HG03575 (cell line): ENCODE data around the gene SBF2.
"Not testable (repeated sequence)": the region's sequence is repeated elsewhere in the genome, so short reads cannot be mapped to it uniquely, and the experiment has no call there.

Source experiments
- ATAC-seq: cut with Tn5 transposase; IDR thresholded peaks from one replicate; pipeline ENCODE4 v1.9.1; 2021; ENCODE audit not compliant: unreplicated experiment, insufficient number of reproducible peaks, low FRiP score; ENCODE audit errors: extremely low read depth

The SBF2 gene

DNA sequence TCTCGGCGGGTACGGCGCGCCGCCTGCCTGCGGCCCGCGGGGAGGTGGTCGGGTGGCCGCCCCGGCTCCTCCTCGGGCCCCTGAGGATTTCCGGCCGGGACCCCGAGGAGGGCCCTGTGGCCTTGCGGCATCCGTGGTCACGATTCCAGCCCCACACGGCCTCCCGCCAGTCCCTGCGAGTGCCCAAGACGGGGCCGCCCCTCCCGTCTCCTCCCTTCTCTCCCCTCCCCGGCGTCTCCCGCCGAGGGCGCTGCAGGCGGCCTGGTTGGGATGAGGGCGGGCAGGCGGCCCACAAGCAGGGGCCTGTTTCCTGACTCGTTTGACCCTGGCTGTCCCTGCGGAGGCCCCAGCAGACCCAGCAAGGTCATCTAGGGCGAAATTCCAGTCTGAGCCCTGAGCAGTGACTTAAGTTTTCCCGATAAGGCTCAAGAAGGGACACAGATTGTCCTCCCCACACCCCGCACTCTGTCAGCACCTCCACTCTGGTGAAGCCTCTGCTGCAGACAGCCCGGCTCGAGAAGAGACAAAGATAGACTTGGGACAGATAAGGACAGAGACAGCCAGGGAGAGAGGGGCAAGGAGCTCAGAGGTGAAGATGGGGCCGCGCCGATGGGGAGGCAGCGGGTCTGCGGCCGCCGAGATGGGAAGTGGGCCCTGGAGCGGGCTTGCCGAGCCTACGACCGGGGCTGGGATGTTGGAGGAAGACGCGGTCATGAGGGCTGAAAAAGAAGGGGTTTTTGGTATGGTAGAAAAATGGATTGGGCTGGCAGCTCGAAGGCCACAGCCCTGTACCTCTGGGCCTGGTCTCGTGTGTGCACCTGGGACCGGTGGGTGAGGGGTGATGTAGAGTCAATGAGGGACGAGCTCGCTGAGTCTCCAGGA, 535.1 kb downstream of the SBF2 start:
- peak; percentile 7 for ATAC-seq

DNA sequence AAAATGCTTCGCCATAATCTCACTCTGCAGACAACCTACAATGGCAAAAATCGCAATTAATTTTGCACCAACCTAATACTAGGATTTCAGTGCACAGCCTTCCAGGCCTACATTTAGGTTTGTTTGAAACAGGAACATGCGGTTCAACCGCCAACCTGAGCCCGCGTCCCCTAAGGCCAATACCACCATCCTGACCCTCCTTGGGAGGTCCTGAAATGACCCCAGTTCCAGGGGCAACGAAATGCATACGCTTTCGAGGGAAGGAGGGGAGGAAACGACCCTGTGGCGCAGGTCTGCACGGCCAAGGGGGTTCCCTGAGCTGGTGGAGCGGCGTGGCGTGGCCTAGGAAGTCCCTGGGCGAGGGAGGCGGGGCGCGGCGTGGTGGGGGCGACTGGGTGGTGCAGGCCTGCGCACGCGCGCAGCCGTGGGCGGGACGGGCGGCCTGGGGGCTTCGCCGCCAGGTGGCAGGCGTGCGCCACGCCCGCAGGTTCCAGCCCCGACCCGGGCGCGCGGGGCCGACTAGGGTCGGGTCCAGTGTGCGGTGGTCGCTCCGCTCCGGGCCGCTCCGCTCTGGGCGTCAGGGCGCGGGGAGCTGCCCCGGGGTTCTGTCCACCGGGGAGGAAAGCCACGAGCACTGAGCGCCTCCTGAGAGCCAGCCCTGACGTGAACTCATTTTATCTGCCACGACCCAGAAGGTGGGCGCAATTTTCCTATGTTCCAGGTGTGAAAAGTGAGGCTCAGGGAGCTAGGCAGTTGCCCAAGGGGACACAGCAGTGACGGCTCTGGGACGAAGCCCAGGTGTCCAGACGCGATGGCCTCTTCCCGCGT, 536.0 kb downstream of the SBF2 start:
- no peak for ATAC-seq

DNA sequence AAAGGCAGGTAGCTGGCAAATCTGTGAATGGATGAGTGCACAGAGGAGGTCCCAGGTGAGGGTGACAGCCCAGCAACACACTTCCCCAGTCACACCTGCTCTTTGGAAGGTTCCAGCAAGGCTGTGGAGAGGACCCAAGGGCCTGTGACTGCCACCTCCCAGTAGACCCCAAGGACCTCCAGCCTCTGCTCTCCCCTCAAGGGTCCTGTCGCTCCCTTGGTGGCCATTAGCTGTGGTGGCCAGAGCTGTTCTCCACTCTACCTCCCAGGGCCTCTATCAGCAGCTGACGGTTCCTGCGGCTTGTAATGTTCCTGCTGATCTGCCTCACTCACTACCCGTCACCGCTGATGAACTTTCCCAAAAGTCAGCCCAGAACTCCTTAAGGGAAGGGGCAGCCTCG, 537.1 kb downstream of the SBF2 start:
- no peak for ATAC-seq

DNA sequence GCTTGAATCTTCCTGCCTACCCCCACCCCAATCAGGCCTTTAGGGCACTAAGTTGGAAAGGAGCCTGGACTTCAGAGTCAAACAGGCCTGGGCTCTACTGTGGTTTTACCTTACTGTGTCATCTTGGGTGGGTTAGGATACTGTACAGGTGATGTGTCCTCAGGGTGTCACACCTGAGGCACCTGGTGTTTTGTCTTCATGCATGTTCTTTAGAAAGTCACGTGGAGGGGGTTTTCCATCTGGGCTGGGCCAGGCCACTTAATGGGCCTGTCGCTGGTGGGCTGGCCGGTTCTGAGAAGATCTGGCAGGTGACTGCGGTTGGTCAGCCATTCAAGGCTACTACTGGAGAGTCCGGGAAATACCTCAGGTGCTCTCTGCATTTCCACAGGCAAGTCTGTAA, 537.6 kb downstream of the SBF2 start:
- ATAC-seq, result no peak

DNA sequence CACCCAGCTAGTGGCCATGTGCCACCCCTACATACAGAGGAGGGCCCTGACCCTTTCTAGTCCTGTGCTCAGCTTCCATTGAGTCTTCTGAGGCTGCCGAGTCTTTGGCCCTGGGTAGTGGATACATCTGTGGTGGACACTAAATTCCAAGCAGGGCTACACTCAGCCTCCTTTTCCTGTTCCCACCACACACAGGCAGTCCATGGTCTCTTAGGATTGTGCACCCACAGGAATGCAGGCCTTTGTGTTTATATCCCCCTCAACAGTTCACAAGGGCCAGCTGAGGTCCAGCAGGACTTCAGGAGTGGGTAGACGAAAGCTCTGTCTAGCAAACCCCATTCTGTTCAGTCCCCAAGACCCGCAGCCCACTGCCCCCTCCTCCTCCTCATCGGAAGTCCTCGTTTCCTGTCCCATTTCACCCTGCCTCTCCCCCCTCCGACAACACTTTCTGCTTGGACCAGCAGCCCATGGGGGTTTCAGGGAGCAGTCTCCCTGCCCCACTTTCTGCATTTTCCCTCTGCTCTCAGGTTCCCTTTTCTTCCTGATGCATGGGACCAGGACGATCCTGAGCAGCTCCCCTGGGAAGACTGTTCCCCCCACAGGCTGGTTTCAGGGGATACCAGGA, 538.3 kb downstream of the SBF2 start:
- no peak for ATAC-seq

DNA sequence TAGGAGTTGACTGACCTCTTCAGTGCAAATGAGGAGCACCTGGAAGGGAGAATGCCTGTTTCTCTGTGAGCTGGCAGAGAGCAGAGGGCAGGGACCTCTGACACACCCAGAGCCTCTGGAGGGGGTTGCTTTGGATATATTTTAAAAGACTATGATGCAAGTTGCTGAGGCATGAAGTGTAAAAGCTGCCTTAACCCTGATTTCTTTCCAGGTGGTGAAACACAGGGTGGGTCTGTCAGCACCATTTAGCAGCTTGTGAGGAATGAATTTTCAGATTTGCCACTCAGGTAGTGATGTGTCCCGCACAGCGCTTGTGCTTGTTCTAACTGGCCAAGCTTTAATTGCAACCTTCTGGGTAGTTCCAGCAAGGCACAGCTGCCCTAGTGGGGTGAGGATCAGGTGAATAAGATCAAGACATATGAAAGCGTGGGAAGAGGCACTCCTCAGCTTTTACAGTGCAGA, 540.0 kb downstream of the SBF2 start:
- ATAC-seq, result no peak

DNA sequence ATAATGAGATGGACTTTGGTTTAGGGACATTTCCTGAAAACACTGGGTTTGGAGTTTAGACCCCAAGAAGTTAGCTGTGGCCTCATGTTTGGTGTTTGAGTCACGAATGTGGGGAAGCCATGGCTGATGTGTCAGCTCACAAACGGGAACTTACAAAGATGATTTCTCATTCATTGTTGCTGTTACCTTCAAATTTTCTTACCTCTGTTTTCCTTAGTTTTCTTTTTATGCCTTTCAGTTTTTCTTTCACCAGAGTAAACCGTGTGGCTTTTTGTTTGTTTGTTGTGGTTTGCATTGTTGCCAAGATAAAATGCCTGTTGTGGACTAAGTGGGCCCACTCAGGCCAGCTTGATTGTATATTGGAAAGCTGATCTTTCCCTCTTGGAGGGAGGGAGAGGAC, 541.0 kb downstream of the SBF2 start:
- no peak for ATAC-seq

DNA sequence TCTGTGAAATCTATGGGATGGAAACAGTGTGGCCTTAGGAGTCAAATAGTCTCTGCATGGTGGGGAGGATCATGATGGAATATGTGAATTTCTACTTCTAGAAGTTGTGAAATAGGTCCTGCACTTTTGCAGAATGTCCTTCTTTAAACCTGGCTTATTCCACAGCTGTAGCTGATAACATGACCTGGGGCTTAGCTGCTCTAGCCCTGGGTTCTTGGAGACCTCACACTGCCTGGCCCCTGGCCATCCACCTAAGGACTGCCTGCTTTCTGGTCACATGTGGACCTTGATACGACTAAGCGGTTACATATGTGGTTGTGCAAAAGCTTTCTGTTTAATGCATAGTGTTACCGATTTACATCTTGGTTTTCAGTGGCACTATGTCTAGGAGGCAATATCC, 541.9 kb downstream of the SBF2 start:
- no peak for ATAC-seq

DNA sequence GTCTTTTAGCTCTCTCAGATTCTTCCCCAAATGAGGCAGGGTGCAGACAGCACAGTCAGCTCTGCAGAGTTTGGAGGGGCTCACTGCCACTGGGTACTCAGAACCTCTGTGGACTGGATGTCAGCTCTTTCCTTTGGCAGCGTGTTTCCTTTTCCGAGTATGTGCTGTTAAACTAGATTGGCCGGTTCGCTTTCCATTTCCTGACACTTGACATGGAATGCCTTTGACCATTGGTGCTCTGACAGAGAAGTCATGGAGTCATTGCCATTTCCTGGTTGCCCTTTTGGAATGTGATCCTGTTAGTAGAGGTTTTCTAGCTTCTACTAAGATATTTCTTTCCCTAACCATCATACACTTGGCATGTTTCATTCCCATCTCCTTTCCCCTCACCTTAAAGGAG, 543.5 kb downstream of the SBF2 start:
- ATAC-seq, result no peak

DNA sequence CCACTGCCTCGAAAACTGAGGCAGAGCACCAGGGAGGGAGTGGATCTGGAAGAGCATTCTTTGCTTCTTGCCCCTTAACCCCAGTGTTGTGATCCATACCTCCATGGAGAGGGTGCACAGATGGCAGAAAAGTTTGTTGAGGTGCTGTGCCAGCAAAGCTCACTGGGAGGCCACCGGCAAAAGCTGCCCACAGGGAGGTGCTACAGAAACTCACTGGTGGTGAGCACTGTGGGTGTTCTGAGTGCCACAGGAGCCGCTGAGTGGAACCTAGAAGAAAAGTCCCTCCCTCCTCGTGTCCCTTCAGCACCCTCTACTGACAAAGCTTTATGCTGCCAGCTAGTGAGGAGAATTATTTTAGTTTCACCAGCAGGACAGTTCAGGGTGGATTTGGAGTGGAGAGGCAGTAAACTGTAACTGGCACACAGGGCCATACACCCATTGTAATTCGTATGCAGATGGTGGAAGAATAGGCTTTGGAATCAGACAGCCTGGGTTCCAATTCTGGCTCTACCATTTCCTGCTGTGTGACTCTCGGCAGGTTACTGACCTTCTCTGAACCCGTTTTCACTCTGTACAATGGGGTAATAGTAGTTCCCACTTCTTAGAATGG, 545.6 kb downstream of the SBF2 start:
- ATAC-seq, result no peak

DNA sequence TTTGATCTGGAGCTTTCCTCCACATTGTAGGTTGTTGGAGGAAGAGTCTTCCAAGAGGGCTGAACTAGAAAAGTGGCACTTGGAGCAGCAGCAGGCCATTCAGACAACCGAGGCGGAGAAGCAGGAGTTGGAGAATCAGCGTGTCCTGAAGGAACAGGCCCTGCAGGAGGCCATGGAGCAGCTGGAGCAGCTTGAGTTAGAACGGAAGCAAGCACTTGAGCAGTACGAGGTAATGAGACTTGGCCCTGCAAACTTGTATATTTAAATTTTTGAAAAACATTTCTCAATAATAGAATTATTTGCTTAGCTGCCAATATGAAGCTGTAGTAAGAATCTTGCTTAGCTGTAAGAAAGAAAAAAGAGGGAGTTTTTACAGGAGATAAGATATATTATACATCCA, 546.2 kb downstream of the SBF2 start:
- ATAC-seq, result no peak

DNA sequence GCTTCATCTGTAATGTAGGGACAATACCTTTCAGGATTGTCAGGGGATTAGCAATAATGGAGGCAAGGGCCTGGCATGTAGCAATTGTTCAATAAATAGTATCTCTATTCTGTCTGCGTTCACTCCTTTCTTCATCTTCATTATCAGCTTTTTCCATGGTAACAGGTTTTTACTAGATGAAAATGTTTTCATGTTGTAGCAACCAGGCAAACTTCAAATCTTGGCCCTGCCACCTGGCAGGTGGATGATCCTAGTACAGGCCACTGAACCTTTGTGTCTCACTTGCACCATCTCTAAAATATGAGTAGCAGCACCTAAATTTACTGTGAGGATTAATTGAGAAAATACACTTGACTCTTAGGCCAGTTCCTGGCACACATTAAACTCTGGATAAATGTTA, 546.8 kb downstream of the SBF2 start:
- no peak for ATAC-seq

DNA sequence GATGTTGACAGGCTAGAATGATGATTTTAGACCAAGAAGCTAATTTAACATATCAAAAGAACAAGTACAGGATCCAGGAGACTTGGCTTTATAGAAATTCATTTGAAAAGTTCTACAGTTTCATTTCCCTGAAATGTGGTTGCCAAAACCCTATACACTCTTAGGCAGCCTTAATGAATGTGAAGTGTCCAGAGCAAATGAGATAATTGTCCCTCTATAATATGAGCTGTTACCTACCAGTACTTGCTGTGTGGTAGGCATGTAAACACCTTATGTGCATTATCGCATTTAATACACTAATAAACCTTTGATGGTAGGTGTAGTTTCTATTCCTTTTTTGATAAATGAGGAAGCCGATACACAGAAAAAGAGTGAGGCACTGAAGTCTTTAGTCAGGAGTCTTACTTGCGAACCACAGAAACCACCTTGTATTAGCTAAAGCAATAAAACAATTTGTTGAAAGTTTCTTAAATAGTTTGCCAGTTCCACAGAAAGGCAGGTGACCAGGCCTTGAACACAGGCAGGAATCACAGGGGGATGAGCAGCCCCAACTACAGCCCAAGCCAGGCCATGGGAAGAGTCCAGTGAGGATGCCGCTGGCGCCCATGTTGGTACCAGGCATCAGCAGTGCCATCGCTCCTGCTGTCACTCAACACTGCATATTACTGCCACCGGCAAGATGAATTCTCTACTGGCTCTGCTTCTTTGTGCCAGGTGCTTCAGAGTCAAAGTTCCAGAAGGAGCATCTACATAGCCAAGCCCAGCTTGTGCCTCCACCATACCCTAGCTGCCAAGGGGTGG, 548.4 kb downstream of the SBF2 start:
- ATAC-seq, result no peak

DNA sequence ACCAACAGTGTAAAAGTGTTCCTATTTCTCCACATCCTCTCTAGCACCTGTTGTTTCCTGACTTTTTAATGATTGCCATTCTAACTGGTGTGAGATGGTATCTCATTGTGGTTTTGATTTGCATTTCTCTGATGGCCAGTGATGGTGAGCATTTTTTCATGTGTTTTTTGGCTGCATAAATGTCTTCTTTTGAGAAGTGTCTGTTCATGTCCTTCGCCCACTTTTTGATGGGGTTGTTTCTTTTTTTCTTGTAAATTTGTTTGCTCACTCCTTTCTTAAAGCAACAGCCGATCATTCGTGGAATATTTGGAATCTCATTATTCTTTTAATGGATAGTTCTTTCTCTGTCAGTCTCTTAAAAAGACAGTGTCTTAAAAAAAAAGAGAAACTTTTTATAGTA, 550.5 kb downstream of the SBF2 start:
- not testable (repeated sequence) for ATAC-seq

DNA sequence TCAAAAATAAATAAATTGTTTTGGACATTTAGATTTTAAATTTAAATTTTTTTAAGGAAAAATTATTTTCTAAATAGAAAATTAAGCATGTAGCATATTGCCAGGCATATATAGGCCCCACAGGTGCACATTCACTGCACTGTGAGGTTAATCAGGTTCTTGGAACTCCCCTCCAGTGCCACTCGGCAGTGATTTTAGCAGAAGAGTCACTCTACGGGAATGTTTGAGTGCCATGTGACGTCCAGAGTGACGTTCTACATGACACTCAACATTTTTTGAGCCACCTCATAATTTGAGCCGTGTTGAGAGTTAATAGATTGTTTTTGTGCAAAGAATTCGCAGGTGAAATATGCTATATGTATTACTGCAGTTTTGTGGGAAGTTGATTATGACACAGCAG, 552.8 kb downstream of the SBF2 start:
- no peak for ATAC-seq

DNA sequence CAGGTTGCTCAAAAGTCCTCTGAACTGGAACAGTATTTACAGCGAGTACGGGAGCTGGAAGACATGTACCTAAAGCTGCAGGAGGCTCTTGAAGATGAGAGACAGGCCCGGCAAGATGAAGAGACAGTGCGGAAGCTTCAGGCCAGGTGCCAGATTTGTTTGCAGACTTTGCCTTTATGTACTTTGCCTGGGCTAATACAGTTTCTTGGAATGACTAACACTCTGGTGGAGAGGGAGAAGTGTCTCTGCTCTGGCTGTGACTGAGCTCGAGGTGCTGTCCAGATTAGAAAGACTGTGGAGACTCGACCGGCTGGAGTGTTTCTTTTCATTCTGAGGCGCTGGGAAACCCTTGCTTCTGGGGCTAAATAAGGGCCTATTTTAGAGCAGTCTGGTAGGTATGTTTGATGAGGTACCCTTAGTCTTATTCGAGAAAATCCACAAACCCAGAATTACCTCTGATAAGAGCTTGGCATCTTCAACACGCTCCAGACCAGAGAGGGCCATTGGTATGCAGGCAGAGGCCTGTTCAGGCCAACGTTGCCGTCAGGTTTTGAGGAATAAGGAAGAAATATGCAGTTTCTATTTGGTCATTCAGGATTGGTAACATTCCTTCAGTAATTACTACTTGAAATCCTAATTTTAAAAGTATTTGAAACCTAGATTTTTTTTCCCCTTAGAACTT, 553.7 kb downstream of the SBF2 start:
- ATAC-seq, result no peak

DNA sequence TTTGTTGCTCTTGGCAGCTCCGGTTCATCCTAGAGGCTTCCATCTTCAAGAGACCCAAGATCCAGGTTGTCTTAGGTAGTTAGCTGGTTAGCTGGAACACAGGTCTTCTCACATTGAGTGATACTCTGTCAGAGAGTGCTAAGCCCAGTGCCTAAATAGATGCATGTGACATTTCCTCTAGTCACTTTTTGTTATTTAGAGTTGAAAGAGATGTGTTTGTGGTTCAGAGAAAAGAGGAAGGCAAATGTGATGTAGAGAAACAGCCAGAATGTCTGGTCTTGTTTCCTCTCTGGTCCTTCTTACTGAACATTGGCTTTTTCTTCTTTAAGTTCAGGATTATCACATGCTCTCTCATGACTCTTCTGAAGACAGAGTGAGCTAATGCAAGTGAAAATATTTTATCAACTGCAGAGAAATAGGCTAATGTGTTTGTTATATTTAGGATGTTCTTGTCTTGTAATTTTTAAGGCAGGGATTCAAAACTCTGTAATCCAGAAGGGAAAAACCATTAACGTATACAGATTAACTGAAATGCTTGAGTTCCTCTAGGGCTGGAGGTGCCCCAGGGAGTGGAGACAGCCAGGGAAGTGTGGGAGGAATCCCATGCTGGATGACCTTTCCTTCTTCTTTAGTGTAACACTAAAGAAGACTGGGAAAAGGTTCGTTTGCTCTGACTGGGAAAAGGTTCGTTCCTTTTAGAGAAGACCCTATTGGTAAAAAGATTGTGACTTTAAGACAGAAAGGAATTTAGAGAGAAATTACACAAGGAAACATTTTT, 554.7 kb downstream of the SBF2 start:
- ATAC-seq, result no peak
